UCSD-AML1 (cell line): ENCODE data around the gene FAM163A.
"Not testable (repeated sequence)": the region's sequence is repeated elsewhere in the genome, so short reads cannot be mapped to it uniquely, and the experiment has no call there.

Source experiments
- DNase-seq: peaks from one replicate; lab custom pipeline; 2025; ENCODE audit not compliant: unreplicated experiment; lab: John Stamatoyannopoulos, UW

FAM163A gene

DNA sequence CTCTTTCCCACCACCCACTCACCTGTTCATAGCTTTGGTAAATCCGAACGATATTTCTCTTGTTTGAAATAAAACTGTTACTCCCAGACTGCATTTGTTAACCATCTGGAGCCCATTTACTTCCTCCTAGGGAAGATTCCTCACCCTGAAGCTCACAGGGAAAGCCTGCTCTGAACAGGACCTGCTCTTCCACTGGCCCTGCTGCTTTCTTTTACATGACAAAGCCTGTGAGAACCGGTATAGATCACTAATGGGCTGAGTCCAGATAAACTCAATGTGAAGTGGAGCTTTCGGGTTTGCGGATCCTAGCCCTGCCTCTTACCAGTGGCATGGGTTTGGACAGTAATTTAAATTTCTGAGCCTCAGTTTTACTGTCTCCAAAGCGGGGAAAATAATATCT is 45.2 kb downstream of the FAM163A start:
- DNase-seq = no peak

DNA sequence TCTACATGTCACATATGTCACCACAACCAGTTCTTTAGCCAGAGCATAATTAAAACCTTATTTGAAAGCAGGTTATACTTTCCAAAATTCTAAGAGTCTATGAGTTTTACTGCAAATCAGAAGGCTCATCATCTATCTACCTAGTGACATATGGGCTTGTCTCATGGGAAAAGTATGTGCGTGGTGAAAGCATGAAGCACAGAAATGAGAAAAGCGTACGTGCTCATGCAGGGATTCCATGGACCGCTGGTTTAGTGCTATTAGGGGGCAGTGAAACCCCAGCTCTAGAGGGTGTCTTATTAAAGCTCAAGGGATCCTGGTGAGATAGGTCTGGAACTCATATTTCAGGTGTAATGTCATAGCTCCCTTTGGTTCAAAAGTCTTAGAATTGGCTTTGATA is 50.2 kb downstream of the FAM163A start:
- DNase-seq = no peak

DNA sequence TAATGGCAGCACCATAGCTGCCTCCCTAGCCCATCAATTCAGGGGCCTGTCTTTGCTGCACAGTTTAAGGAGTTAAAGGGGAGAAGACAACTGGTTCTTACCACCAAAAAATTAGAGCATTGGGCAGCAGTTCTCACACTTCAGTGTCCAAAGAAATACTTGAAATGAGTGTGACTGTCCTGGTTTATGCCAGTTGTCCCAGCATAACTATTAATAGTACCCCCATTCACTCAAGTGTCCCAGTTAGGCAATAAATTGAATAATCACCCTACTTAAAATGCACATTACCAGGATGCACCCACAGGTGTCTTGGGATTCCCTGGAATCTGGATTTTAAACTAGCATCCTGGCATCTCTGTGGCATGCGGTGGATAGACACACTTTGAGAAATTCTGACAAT is 51.1 kb downstream of the FAM163A start:
- DNase-seq = no peak

- DNase-seq = no peak
These were observed 51.6 kb downstream of the FAM163A start for GRCh38 chr1:179794669-179795068.

- no peak for DNase-seq
These were observed 55.2 kb downstream of the FAM163A start for GRCh38 chr1:179798213-179798863.

DNA sequence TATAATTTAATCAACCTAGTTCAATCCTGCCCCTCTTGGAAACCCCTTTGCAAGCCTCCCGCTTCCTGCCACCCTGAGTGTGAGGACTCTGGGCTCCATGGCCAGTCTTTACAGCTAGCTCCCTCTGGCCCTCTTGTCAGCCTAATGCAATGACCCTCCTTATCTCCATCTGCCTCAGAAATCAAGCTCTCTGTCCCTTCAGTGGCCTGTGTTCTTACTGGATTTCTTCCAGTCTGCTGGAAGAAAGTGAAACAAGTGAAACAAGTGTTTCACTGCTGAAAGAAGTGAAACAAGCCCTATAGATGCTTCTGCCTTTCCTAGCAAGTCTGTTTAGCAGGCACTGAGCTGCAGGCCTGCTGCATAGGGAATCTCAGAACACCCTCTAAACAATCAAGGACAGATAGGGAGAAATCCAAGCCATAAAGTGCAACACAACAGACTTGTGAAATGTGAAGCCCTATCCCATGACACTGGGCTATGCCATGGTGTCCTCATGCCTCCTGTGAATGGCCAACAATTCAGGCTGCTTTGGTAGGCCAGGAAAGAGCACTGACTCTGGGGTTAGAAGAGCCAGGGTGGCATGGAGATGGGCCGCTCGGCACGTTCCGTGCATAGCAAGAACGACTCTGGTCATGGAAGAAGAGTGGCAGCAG is 55.9 kb downstream of the FAM163A start:
- no peak for DNase-seq

DNA sequence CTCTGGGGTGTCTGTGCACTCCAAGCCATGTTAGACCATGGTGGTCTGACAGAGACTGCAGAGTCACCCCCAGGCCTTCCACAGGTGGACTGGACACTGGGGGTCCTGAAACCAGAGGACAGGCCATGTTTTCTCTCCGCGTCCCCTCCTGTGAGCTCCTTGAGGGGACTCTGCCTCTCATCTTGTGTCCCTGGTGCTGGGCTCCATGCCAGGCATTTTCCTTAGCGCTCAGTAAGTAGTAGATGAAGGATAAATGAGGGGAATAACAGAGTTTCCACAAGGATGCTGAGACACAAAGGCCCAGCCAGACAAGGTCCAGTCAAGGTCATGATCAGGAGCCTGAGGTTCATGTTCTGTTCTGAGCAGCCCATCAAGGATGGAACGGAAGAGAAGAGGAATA is 57.4 kb downstream of the FAM163A start:
- DNase-seq = no peak

DNA sequence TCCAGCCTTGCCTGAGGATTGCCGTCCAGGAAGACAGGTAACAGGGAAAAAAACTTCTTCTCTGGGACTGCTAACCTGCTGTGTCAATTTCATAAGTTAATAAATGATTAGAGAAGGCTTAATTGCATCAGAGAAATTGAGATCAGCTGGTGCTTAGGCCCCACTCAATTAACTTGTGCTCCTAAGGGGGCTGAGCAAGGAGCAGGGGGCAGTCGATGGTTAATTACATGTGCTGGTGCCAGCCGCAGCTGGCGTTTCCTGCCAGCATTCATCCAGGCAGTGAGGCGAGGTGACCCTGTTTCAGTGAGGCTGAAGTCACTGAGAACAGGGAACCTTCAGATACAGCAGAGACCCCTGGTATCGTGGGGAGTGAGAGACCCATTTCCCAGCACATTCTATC is 60.0 kb downstream of the FAM163A start:
- no peak for DNase-seq

DNA sequence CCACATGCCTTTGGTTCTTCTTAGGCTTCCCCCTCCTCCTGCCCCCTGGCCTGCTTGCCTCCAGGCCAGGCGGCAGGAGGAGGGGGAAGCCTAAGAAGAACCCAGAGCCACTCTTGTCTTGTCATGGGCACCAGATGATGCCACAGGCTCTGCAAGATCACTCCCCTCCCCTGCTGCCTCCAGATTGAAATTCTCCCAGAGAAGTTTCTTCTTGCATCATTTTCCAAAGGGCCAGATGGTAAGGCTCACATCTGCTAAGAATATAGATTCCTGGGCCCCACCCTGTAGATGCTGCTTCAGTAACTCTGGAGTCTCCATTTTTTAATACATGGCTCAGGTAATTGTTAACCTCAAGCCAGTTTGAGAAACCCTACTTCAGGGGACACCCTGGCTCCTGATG is 60.8 kb downstream of the FAM163A start:
- DNase-seq = no peak

GRCh38 chr1:179804417-179804816 is 61.3 kb downstream of the FAM163A start:
- DNase-seq = not testable (repeated sequence)

- no peak for DNase-seq
These were observed 62.5 kb downstream of the FAM163A start for GRCh38 chr1:179805291-179806195.

GRCh38 chr1:179806333-179806732 is 63.2 kb downstream of the FAM163A start:
- DNase-seq = no peak

DNA sequence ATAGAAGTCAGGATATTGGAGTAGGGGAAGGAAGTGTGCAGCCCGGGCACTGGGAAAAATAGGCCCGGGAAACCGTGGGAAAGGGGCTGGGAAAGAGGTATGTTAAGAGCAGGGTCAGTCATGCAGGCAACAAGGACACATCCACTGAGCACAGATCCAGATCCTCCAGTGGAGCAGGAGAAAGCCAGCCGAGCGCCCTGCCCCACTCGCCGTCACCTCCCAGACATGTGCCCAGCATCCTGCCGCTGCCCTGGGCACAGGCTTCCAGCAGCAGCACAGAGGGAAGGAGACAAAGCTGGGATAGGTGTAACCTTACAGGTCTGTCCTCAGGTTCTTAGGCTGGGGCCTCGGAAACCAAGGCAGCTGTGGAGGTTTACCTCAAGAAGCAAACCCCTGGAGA is 64.2 kb downstream of the FAM163A start:
- no peak for DNase-seq

DNA sequence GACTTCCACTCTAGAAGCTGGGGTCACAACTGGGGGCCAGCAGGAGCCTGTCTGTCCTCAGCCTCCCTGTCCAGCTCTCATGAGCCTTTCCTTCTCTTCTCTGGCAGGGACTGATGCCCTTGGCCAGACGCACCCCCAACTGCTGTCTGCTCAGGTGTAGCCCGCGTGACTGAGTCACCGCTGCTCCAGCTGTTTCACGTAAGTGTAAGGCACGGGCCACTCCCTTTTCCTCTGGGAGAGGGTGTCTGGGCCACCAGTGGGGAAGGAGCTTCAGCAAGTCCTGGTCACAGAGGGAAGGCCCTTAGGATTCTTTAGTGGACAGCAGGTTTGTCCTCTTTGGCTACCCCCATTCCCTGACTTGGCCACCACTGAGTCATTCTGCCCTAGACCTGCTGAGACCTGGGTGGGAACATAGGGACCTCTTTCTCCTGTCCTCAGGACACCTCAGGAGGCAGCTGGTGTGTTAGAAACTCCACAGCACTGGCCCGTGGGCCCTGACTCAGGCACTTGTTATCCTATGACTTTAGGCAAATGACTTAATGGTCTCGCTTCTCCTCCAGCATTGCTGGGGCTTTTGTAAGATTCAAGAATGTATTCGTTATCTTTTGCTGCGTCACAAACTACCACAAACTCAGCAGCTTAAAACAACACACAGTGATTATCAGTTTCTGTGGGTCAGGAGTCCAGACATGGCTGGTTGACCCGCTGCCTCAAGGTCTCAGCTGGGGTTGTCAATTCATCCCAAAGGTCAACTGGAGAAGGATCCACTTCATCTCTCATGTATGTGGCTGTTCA is 64.8 kb downstream of the FAM163A start:
- no peak for DNase-seq

- no peak for DNase-seq
These were observed 65.4 kb downstream of the FAM163A start for GRCh38 chr1:179808503-179808902.

GRCh38 chr1:179809506-179810366 is 66.6 kb downstream of the FAM163A start:
- peak; percentile 34 for DNase-seq

- DNase-seq = no peak
These were observed 67.2 kb downstream of the FAM163A start for GRCh38 chr1:179810367-179810715.

GRCh38 chr1:179812501-179813292 is 69.6 kb downstream of the FAM163A start:
- DNase-seq = no peak
